ENCODE measurements around the gene NLGN1. TPM values are rescaled to one million over a fixed set of nuclear protein-coding genes. Genes with fewer than 3 reads are reported as not detected.

The NLGN1 gene
- total and polyA plus RNA-seq, 9 of the 15 experiments (the other 6 are each of a cell fraction or from before 2014, with no cell fraction given) = under 0.01 to 0.01 TPM; not detected in 7

GRCh38 chr3:174335324-174335723, 937.8 kb downstream of the NLGN1 start (continued):
- TF ChIP-seq PTRF (tag; IDR thresholded peaks at IDR 0.05) = no peak

DNA sequence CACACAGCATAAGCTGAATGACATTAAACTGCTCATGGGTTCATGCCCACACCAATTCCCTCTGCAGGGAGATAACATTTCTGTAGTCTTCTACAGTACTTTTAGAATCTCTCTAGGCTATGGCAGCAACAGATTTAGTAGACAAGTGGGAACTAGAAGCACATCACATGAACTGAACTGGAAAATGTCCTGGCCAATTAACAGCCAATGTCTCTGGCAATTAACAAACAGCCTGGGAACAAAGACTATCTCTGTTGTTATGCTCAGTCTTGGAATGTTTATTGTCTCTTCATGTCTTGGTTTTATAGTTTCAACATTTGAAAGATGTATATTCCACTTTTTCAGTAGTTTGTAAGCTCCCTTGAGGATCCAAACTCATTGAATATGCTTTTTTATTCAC, 938.4 kb downstream of the NLGN1 start:
- intact Hi-C loops (cut with micrococcal nuclease) (no loop called here), in situ Hi-C loops (cut with MboI) (no loop called here)
- Histone ChIP-seq H3K4me3 (no peak overlapping the region), H3K4me1 (replicated peaks in 1 of 2; ENCODE audit: control insufficient read depth in 2 of 2, insufficient read depth in 2 of 2, low read length in 2 of 2) (no peaks in the 10 kb centered on the region), H3K79me2 (ENCODE audit: control insufficient read depth, insufficient read depth, low read length) (no peaks in the 10 kb centered on the region), H3K9ac (ENCODE audit: insufficient read depth in 1 of 2, low read depth in 2 of 2, low read length in 2 of 2) (no peak overlapping the region), H3K36me3 (ENCODE audit: control insufficient read depth, insufficient read depth, low read length) (no peaks in the 10 kb centered on the region), H3K9me1 (ENCODE audit: control insufficient read depth, insufficient read depth, low read length) (no peaks in the 10 kb centered on the region), H3K27me3 (ENCODE audit: control insufficient read depth in 2 of 2, insufficient read depth in 2 of 2, low read length in 2 of 2) (no peaks in the 10 kb centered on the region), H3K4me2 (ENCODE audit: insufficient read depth, low read length) (no peak overlapping the region), H2AFZ (ENCODE audit: low read depth, low read length) (no peak overlapping the region), H4K20me1 (replicated peaks; ENCODE audit: control insufficient read depth, insufficient read depth, low read length) (no peaks in the 10 kb centered on the region), H3K9me3 (replicated peaks; ENCODE audit: control insufficient read depth, insufficient read depth, low read depth, low read length) (no peaks in the 10 kb centered on the region), H3K27ac (ENCODE audit: extremely low read depth, low read depth, low read length) (no peak overlapping the region)
- POLR2A ChIA-PET = no interaction called here
- BruUV-seq (replicated peaks) = no TSS peak
- no peak for TF ChIP-seq TBP (optimal IDR thresholded peaks at IDR 0.05; ENCODE audit: low read depth, low read length)
- CTCF ChIA-PET (ENCODE audit: low intra/inter-chr PET ratio) = no interaction called here
- no peak for ATAC-seq
- no peak for DNase-seq (ENCODE audit: extremely low read depth in 1 of 4, low spot score in 3 of 4)
- FAIRE-seq = no peak

Small RNA genes lying within 50 kb of the gene (small RNA-seq; reads per million reads assigned to genes)
- not detected for gene RN7SKP234
